ENCODE data around the gene ERVW-1. TPM values are rescaled to one million over a fixed set of nuclear protein-coding genes. Genes with fewer than 3 reads are reported as not detected.

The ERVW-1 gene
- total and polyA plus RNA-seq, 2 experiments from 2014 or later, result 0.07 TPM; not detected in 1

GRCh38 chr7:92435542-92435941 is 42.2 kb downstream of the ERVW-1 start (continued):
- TF ChIP-seq ZNF462 (CRISPR knock-in tag; IDR thresholded peaks at IDR 0.05) (no peak), CTCF (conservative IDR thresholded peaks at IDR 0.05; ENCODE audit: low read depth in 2 of 2) (no peak), JUNB (IDR thresholded peaks at IDR 0.05; ENCODE audit: unreplicated experiment) (no peak), NANOG (IDR thresholded peaks at IDR 0.05; ENCODE audit: borderline replicate concordance) (no peak), EZH2 (IDR thresholded peaks at IDR 0.05; ENCODE audit: low read depth, unreplicated experiment) (no peak), STAT1 (IDR thresholded peaks at IDR 0.05; ENCODE audit: unreplicated experiment) (no peak), POLR2AphosphoS5 (IDR thresholded peaks at IDR 0.05; ENCODE audit: low read depth) (no peak), ZNF114 (CRISPR knock-in tag; IDR thresholded peaks at IDR 0.05) (no peak), REST (IDR thresholded peaks at IDR 0.05; ENCODE audit: unreplicated experiment) (no peak)
